GM21737 (cell line): ENCODE data around the gene DDX11.
"Not testable (repeated sequence)": the region's sequence is repeated elsewhere in the genome, so short reads cannot be mapped to it uniquely, and the experiment has no call there.

Experiments used
- ATAC-seq: cut with Tn5 transposase; IDR thresholded peaks from one replicate; pipeline ENCODE4 v1.9.1; 2021; ENCODE audit warnings: mild to moderate bottlenecking, moderate library complexity; ENCODE audit not compliant: unreplicated experiment

DDX11 gene

DNA sequence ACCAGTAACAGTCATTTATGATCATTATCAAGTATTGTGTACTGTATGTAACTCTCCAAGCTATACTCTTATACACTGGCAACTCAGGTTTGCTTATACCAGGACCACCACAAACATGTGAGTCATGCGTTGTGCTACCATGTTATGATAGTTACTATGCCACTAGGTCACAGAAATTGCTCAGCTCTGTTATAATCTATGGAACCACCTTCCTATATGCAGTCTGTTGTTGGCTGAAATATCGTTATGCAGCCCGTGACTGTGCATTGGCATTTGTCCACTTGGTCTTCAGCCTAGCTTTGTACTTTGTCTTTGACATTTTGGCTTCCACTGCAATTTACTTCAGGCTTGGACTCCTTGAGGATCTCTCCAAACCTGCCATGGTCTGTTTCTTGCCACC is 7.5 kb upstream of the DDX11 start:
- ATAC-seq: not testable (repeated sequence)

DNA sequence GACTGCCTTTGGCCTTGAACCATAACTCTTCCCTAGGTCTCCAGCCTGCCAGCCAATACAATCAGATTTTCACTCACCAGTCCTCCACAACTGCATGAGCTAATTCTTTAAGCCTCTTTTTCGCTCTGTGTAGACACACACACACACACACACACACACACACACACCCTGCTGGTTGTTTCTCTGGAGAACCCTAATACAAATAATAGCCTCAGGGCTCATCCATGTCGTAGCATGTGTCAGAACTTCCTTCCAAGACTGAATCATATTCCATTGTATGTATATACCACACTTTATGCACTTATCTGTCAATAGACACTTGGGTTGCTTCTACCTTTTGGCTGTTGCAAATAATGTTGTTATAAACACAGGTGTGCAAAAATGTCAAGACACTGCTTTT is 6.0 kb upstream of the DDX11 start:
- not testable (repeated sequence) for ATAC-seq

DNA sequence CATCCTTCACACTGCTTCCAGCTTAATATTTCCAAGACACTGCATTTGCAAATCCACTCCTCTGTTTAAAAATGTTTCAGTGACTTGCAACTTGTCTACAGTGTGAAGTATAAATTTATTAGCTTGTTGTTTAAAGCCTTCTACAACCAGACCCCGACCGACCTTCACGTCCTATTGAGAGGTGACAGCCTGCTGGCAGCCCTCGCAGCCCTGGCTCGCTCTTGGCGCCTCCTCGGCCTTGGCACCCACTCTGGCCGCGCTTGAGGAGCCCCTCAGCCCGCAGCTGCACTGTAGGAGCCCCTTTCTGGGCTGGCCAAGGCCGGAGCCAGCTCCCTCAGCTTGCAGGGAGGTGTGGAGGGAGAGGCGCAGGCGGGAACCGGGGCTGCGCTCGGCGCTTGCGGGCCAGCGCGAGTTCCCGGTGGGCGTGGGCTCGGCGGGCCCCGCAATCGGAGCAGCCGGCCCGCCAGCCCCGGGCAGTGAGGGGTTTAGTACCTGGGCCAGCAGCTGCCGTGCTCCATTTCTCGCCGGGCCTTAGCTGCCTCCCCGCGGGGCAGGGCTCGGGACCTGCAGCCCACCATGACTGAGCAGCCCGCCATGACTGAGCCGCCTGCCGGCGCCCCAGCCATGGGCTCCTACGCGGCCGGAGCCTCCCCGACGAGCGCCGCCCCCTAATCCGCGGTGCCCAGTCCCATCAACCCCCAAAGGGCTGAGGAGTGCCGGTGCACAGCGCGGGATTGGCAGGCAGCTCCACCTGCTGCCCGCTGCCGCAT is 2.5 kb upstream of the DDX11 start:
- not testable (repeated sequence) for ATAC-seq

DNA sequence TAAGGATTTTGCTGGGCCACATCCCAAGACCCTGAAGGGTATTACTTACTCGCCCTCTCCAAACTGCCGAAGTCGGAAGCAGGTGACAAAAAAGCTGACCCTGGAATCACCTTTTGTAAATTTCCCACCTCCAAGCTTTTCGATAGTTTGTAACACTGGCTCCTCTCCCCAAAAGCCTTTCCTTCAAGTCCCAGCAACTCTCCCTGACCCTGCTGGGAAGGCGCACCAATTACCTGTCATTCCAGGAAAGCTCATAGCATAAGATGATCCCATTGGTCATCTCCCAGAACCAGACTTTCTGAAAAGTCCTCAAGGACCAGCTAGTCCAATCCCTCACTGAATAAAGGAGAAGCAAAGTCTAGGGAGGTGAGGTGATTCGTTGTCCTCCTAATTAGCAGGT is 698 bp upstream of the DDX11 start:
- ATAC-seq: not testable (repeated sequence)

DNA sequence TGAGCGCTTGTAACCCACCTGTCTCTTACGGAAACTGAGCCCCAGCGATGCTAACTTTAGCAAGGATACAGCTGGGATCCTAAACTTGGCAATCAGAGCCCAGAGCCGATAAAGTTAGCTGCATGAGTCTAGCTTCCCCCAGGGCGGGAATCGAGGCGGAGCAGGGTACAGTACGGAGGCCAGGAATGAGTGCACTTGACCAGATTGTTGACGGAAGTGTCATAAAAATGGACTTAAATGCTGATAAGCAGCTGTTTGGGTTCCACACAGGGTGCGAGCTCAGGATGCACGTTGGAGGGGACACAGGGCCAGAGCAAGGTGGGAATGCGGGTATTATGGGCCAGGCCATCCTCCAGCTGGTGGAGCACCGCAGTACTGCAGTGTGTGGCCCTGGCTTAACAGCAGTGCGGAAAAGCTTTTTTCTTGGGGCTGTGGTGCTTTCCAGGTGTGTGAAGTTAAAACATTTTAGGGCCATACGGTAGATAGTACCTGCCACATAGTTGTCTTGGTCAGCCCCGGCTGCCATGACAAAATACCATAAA is 744 bp downstream of the DDX11 start:
- peak; percentile 23 for ATAC-seq

DNA sequence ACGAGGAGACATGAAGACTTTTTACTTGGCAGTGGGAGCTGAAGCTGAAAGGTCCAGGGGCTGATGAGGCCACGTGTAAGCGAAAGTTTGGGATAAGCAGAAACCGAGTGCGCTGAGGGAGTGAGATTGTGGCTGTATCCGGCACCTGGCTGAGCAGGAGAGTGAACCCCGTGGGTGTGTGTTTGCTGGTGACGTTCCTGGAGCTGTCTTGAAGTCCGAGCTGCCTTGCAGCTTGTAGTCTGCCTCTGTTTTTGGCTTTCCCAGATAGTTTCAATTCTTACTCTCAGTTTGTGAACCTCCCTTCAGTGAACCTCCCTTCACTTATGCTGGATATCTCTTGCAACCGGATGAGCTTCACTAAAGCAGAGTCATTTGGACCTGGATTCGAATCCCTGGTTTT is 2.5 kb downstream of the DDX11 start:
- ATAC-seq: not testable (repeated sequence)

DNA sequence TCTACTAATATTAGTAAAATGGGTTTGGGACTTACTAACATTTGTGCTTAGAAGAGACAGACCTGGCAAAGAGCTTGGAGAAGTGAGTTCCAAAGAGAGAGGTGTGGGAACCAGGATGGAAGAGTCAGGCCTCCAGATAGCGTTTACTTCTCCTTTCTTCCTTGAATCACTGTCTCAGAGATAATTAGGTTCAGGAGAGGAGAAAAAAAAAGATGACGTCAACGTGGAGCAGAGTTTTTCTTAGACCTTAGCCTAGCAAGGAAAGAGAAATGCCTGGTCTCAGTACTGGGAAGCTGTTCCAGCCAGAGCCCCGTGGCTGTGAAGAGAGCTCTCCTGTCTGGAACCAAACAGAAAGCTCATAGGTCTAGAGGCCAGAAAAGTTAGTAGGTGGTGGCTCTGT is 3.4 kb downstream of the DDX11 start:
- not testable (repeated sequence) for ATAC-seq

DNA sequence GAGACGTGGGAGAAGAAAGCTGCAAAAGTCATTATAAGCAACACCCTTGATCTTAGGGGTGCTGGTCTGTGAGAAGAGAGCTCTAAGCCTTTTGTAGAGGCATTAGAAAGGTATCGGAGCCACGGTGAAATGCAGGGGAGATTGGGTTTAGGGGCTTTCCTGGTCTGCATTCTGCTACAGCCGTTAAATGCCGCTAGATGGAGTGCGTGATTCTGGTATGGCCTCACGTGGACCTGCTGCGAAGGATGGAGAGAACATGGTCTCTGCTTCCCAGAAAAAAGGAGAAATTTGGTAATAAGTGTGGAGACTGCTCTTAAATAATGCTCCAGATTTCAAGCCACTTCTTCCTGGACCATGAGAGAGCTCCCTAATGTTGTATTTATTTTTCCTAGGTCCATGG is 4.3 kb downstream of the DDX11 start:
- not testable (repeated sequence) for ATAC-seq

DNA sequence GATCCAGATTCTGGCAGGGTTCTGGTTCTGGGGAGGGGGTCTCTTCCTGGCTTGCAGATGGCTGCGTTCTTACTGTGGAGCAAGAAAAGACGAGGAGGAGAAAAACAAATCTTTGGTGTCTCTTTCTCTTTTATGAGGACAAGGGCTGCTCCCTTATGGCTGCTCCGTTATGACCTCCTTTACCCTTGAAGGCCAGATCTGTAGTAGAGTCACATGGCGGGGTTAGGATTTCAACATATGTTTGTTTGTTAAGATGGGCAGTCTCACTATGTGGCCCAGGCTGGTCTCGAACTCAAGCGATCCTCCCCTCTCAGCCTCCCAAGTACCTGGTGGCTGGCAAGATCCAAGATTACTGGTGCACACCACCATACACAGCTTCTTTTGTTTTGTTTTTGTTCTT is 5.8 kb downstream of the DDX11 start:
- ATAC-seq: not testable (repeated sequence)

DNA sequence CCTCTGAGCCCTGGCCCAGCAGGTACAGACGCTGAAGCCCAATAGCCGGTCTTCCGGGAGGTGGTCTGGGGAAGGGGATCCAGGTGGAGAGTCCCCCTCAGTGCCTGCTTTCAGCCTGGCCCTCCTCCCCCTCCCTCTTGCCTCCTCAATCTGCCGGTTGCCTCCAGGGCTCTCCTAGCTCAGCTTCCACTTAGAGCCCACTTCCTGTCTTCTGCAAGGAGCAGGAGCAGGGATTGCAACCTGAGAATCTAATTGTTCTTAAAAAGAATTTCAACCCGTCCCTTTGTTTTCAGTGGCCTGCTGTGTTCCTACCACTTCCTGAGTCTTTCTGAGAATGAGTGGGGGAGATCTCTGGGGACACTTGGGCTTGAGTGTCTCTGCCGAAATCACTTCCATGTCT is 6.6 kb downstream of the DDX11 start:
- ATAC-seq: not testable (repeated sequence)

DNA sequence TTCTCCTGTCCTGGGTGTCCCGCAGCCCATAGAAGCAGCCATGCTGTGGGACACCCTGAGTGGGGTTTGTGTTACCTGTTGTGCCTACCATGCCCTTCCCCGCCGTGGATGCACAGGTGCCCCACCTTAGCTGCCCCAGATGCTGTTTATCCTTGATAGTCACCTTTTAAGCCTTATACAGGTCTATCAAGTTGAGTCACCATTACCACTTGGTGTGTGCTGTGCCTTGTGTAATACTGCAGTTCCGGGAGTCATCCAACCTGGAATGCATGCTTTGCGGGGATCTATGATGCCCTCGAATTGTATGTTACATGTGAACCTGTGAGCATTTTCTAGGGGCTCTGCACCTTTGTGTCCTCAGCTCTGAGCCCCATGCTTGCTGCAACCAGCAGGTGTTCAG is 7.6 kb downstream of the DDX11 start:
- not testable (repeated sequence) for ATAC-seq

DNA sequence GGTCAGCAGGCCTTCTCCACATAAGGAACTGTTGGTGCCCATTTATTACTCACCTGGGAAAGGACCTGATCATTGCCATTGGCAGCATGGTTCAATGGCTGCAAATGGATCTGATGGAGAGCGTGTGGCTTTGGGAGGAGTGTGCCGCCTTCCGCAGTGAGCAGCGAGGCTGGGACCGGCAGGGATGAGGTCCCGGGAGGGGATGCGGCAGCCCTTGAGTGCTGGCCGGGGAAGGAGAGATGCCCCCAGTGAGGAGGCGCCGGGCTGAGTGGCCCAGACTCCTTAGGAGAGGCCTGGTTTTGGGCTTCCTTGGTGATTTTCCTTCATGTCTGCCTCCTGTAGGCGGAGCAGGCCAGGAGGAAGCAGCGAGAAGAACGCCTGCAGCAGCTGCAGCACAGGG is 10.6 kb downstream of the DDX11 start:
- not testable (repeated sequence) for ATAC-seq

DNA sequence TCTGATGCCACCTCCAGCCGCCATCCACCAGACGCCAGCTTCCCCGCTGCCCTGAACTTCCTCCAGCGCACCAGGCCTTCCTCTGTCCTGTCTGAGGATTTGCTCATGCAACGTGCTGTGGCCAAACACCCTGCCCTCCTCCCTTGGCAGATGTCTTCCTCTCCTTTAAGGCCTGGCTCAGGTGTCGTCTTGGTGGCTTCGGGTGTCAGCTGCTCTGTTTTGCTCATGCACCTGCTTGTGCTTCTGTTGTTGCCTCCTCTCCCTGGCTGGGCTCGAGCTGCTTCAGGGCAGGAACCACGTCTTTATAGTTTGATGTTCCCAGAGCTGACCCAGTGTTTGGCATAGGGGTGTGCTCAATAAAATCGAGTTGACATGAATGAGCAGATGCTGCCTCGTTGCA is 12.4 kb downstream of the DDX11 start:
- ATAC-seq: not testable (repeated sequence)

DNA sequence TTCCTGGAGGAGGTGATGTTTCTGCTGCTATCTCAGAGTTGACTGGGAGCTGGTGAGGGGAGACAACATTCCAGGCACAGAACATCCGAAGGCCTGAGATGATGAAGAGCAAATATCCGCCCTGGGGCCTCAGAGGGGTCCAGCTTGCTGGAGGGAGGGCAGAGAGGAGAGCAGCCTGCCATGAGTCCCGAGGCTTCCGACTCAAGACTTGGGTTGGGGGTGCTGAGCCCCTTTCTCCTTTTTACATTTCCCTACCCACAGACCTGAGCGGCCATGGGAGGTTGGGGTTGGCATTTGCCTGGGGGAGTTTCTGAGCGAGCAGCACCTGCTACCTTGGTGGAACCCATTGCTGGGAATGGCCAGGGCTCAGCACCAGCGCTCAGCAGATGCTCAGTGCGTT is 13.8 kb downstream of the DDX11 start:
- not testable (repeated sequence) for ATAC-seq

DNA sequence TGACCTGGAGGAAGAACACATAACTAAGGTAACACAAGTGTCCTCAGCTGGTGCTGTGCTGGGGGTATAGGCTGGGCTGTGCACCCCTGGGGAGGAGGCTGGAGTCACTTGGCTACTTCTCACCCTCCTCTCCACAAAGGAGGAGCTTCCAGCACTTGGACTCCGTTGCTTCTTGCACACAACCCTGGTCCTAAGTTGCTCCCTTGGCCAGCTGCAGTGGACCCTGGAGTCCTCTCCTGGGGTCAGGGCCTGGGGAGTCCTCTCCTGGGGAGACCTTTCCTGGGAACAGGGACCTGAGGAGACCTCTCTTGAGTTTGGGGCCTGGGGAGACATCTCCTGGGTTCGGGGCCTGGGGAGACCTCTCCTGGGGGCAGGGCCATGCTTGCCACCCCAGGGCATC is 14.3 kb downstream of the DDX11 start:
- not testable (repeated sequence) for ATAC-seq

DNA sequence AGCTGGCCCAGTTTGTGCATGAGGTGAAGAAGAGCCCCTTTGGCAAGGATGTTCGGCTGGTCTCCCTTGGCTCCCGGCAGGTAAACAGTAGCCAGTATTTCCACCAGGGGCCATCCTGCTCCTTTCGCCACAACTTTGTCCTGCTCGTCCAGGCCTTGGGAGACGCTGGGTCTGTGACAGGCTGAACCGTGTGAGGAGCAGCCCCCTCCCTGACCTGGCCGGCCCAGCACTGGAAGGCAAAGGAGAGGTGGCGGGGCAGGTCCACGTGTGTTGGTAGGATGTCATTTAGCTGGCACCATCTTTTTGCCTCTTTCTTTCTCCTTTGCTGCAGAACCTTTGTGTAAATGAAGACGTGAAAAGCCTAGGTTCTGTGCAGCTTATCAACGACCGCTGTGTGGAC is 15.4 kb downstream of the DDX11 start:
- ATAC-seq: no peak

DNA sequence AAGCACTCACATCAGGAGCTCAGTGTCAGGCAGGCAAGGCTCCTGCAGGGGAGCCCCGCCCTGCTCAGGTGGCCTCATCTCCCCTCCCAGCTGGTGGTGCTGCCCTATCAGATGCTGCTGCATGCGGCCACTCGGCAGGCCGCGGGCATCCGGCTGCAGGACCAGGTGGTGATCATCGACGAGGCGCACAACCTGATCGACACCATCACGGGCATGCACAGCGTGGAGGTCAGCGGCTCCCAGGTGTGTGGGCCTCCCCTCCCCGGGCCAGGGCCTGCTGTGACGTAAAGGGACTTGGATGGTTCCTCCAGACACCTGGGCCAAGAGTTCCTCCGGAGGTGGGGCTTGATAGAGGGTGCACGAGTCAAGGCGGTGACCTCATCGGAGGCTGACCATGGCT is 18.0 kb downstream of the DDX11 start:
- ATAC-seq: not testable (repeated sequence)

DNA sequence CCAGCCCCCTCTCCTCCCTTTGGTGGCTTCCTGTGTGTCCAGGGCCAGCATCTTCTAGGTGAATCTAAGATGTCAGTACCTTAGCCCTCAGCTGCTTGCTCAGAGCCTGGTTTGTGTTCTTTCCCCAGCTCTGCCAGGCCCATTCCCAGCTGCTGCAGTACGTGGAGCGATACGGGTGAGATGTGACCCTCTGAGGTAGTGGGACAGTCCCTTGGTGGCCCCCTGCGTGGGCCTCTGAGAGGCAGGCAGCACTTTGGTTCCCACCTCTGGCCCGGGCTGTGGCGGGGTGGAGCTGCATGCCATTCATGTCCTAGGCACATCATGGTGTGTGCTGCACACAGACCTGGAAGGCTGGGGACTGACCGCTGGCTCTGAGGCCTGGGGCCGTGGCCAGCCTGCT is 19.1 kb downstream of the DDX11 start:
- not testable (repeated sequence) for ATAC-seq

DNA sequence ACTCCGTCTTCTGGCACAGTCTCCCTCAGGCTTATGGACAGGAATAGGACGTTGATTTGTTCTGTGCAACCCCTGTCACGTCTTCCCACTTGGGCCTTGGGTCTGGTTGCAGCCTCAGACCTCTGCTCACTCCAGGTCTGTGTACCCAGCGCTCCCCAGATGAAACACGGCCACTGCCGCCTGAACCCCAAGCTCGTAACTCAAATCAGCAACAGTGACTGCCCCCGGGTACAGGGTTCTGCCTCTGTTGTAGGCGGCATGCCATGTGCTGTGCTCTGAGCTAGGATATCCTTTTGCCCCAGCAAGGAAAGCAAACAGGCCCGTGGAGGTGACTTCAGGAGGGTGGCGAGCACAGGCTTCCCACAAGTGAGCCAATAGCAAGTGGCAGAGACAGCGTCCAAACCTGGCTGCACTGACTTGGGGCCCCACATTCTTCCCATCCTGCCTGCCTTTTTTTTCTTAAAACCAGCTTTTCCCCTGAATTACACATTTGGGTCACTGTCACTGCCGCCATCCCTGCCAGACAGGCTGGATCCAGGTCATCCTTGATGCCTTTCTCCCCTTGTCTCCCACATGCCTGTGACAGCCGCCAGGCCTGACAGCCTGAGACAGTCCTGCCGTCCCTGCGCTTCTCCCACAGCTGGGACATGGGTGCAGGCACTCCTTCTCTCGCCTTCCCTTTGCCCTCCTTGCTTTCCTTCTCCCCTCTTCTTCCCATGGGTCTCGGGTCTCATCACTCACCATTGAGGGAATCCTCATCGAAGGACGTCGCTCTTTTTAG is 21.6 kb downstream of the DDX11 start:
- not testable (repeated sequence) for ATAC-seq

DNA sequence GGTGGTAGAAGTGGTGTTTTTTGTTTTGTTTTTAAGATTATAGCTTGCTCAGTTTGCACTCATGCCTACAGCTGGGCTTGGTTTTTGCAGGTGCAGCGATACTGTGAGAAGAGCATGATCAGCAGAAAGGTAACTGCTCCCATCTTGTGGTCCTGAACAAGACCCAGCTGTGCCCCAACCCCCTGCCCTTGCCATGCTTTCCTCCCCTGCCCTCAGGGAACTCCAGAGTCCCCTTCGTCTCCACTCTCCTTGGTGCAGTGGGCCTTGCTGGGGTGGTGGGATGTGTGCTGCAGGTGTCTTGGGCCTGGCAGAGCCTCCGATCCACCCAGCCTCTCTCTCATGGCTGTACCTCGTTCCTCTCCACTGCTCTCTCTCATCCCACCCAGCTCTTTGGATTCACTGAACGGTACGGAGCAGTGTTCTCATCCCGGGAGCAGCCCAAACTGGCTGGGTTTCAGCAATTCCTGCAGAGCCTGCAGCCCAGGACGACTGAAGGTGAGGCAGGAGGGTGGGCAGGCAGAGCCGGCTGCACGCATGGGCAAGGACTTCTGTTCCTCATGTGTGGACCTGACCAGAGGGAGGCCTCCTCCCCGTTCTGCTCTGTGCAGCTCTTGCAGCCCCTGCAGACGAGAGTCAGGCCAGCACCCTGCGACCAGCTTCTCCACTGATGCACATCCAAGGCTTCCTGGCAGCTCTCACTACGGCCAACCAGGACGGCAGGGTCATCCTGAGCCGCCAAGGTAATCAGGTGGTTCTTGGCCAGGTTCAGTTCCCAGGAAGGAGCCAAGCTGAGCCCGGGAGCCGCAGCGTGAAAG is 22.8 kb downstream of the DDX11 start:
- not testable (repeated sequence) for ATAC-seq

DNA sequence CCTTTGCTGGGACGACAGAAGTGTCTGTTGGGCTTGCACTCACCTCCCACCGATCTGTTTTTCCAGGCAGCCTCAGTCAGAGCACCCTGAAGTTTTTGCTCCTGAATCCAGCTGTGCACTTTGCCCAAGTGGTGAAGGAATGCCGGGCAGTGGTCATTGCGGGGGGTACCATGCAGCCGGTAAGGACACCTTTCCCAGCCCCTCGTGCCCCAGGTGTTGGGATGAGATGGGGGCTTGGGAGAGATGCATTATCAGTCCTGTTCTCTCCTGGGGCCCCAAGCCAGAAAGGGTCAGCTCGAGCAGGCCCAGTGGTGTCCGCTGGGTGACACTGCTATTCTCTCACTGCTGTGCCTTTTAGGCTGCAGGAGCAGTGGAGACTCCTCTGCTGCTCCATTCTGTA is 24.2 kb downstream of the DDX11 start:
- not testable (repeated sequence) for ATAC-seq
